ENCODE results near the gene MID1.

Gene MID1

GRCh38 chrX:10420134-10420533 is 200.3 kb downstream of the MID1 start:
- DNase-seq, result no peak

GRCh38 chrX:10416424-10416823 is 204.0 kb downstream of the MID1 start:
- DNase-seq, result no peak

GRCh38 chrX:10415306-10416001 is 204.9 kb downstream of the MID1 start:
- DNase-seq, result no peak

GRCh38 chrX:10414862-10415261 is 205.5 kb downstream of the MID1 start:
- no peak for DNase-seq

GRCh38 chrX:10414156-10414824 is 206.1 kb downstream of the MID1 start:
- DNase-seq, result peak; percentile 49

- DNase-seq, result no peak
Measured at GRCh38 chrX:10404436-10404835, 215.9 kb downstream of the MID1 start.

- no peak for DNase-seq
Measured at GRCh38 chrX:10401239-10401638, 219.1 kb downstream of the MID1 start.

- DNase-seq, result no peak
Measured at GRCh38 chrX:10399043-10399741, 221.2 kb downstream of the MID1 start.

- no peak for DNase-seq
Measured at GRCh38 chrX:10398215-10398614, 222.2 kb downstream of the MID1 start.

- no peak for DNase-seq
Measured at GRCh38 chrX:10397349-10397748, 223.0 kb downstream of the MID1 start.

- DNase-seq, result no peak
Measured at GRCh38 chrX:10395643-10396042, 224.7 kb downstream of the MID1 start.
